ENCODE results near the gene CYP2J2.

Gene CYP2J2

DNA sequence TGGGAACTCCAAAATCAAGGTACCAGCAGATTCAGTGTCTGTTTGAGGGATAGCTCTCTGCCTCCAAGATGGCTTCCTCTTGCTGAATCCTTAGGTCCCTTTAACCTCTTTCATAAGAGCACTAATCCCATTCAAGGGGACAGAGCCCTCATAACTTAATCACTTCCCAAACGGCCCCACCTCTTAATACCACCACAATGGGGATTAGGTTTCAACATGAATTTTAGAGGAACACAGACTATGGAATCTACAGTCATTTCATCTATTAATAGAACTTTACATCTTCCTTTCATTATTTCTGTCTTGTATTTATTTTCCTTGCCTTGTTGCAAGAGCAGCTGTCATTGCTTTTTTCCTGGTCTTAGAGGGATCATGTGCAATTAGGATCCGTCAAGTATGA, 81.5 kb downstream of the CYP2J2 start:
- TF ChIP-seq TOX (CRISPR knock-in tag; IDR thresholded peaks at IDR 0.05; ENCODE audit: borderline replicate concordance) (no peak), ZNF70 (CRISPR knock-in tag; IDR thresholded peaks at IDR 0.05) (no peak), ISL1 (CRISPR knock-in tag; IDR thresholded peaks at IDR 0.05) (no peak), TSHZ2 (CRISPR knock-in tag; IDR thresholded peaks at IDR 0.05) (no peak), CSDC2 (CRISPR knock-in tag; IDR thresholded peaks at IDR 0.05) (no peak), BACH2 (CRISPR knock-in tag; IDR thresholded peaks at IDR 0.05; ENCODE audit: borderline replicate concordance) (no peak), ZC3H10 (CRISPR knock-in tag; IDR thresholded peaks at IDR 0.05) (no peak), PPARA (CRISPR knock-in tag; IDR thresholded peaks at IDR 0.05; ENCODE audit: borderline replicate concordance) (no peak), OSR1 (CRISPR knock-in tag; IDR thresholded peaks at IDR 0.05) (no peak), SNAI2 (CRISPR knock-in tag; IDR thresholded peaks at IDR 0.05) (no peak), ARNTL (CRISPR knock-in tag; IDR thresholded peaks at IDR 0.05; ENCODE audit: borderline replicate concordance, low read depth) (no peak), ZNF8 (CRISPR knock-in tag; IDR thresholded peaks at IDR 0.05) (no peak), CSRNP3 (CRISPR knock-in tag; IDR thresholded peaks at IDR 0.05) (no peak), ZFP3 (CRISPR knock-in tag; IDR thresholded peaks at IDR 0.05) (no peak)
- TF ChIP-seq, protein P1, sequence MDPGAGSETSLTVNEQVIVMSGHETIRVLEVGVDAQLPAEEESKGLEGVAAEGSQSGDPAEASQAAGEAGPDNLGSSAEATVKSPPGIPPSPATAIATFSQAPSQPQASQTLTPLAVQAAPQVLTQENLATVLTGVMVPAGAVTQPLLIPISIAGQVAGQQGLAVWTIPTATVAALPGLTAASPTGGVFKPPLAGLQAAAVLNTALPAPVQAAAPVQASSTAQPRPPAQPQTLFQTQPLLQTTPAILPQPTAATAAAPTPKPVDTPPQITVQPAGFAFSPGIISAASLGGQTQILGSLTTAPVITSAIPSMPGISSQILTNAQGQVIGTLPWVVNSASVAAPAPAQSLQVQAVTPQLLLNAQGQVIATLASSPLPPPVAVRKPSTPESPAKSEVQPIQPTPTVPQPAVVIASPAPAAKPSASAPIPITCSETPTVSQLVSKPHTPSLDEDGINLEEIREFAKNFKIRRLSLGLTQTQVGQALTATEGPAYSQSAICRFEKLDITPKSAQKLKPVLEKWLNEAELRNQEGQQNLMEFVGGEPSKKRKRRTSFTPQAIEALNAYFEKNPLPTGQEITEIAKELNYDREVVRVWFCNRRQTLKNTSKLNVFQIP (CRISPR knock-in tag; IDR thresholded peaks at IDR 0.05; ENCODE audit: borderline replicate concordance, low read depth): no peak
- TF ChIP-seq, protein P2, sequence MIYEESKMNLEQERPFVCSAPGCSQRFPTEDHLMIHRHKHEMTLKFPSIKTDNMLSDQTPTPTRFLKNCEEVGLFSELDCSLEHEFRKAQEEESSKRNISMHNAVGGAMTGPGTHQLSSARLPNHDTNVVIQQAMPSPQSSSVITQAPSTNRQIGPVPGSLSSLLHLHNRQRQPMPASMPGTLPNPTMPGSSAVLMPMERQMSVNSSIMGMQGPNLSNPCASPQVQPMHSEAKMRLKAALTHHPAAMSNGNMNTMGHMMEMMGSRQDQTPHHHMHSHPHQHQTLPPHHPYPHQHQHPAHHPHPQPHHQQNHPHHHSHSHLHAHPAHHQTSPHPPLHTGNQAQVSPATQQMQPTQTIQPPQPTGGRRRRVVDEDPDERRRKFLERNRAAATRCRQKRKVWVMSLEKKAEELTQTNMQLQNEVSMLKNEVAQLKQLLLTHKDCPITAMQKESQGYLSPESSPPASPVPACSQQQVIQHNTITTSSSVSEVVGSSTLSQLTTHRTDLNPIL (CRISPR knock-in tag; IDR thresholded peaks at IDR 0.05; ENCODE audit: low read depth): no peak
- TF ChIP-seq, protein P3, sequence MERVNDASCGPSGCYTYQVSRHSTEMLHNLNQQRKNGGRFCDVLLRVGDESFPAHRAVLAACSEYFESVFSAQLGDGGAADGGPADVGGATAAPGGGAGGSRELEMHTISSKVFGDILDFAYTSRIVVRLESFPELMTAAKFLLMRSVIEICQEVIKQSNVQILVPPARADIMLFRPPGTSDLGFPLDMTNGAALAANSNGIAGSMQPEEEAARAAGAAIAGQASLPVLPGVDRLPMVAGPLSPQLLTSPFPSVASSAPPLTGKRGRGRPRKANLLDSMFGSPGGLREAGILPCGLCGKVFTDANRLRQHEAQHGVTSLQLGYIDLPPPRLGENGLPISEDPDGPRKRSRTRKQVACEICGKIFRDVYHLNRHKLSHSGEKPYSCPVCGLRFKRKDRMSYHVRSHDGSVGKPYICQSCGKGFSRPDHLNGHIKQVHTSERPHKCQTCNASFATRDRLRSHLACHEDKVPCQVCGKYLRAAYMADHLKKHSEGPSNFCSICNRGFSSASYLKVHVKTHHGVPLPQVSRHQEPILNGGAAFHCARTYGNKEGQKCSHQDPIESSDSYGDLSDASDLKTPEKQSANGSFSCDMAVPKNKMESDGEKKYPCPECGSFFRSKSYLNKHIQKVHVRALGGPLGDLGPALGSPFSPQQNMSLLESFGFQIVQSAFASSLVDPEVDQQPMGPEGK (CRISPR knock-in tag; IDR thresholded peaks at IDR 0.05; ENCODE audit: borderline replicate concordance): no peak
- no peak for ATAC-seq

Measured in SK-N-SH treated with all-trans-retinoic acid at 6 μM for 48 hours (cell line).